BE2C (cell line): ENCODE measurements around the gene STXBP4.

Experiments used
- DNase-seq: peaks from one replicate; pipeline ENCODE4 v3.0.0-alpha.2; 2020
- H3K27me3 ChIP-seq: fragments of 250-450 bp; sonication (Bioruptor Pico); 2 replicates; pipeline ENCODE4 v1.5.1; 2020; ENCODE audit warnings: mild to moderate bottlenecking
- H3K36me3 ChIP-seq: fragments of 250-450 bp; sonication (Bioruptor Pico); 2 replicates; pipeline ENCODE4 v1.5.1; 2020; ENCODE audit warnings: mild to moderate bottlenecking
- H3K4me1 ChIP-seq: fragments of 250-450 bp; sonication (Bioruptor Pico); 2 replicates; pipeline ENCODE4 v1.5.1; 2020
- H3K4me3 ChIP-seq: 2 replicates; pipeline ENCODE4 v1.5.1; 2011; ENCODE audit warnings: low read depth, low read length
- H3K9me3 ChIP-seq: fragments of 250-450 bp; sonication (Bioruptor Pico); 2 replicates; pipeline ENCODE4 v1.5.1; 2020
- TF ChIP-seq, protein P1 (sequence below): IDR thresholded peaks from 2 replicates; pipeline ENCODE4 v1.5.1; 2012; ENCODE audit warnings: mild to moderate bottlenecking, low read depth, low read length

Gene STXBP4

DNA sequence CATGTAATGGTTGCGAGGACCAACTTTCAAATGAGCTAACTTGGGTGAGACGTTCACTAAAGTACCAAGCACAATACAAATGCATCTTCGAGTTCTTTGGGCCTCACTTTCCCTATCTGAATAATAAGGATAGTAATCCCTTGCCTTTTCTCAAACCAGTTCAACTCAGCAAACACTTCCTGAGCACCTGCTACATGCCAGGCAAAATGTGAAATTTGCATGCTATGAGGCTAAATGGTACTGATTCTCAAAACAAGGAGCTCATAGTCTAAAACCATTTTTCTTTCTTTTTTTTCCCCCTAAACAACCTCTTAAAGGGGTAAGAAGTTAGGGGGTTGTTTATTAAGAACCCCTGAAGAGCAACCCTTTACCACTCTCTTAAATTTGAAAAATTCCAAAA is 194.8 kb downstream of the STXBP4 start:
- DNase-seq: no peak
- H3K4me1 ChIP-seq: no peaks in the 10 kb centered on the region

DNA sequence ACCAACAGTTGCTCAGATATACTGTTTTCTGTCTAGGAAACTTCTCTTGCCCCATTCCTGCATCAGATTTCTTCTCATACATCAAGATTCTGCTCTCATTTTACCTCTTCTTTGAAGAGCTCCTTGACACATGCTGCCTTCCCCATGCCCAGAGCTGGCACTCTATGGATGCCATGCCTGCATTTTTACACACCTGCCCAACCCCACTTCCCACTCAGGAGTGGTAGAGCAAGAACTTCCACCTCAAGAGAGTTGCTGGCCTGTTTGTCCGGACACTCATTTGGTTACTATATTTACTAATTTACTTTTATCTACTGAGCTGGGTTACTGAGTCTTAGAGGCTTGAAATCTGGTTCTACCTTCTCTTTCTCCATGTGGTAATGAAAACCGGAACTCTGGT is 197.9 kb downstream of the STXBP4 start:
- Histone ChIP-seq H3K36me3 (no peaks in the 10 kb centered on the region), H3K9me3 (no peaks in the 10 kb centered on the region), H3K4me1 (no peaks in the 10 kb centered on the region), H3K4me3 (no peak overlapping the region), H3K27me3 (no peaks in the 10 kb centered on the region)
- no peak for DNase-seq
- TF ChIP-seq, protein P1, sequence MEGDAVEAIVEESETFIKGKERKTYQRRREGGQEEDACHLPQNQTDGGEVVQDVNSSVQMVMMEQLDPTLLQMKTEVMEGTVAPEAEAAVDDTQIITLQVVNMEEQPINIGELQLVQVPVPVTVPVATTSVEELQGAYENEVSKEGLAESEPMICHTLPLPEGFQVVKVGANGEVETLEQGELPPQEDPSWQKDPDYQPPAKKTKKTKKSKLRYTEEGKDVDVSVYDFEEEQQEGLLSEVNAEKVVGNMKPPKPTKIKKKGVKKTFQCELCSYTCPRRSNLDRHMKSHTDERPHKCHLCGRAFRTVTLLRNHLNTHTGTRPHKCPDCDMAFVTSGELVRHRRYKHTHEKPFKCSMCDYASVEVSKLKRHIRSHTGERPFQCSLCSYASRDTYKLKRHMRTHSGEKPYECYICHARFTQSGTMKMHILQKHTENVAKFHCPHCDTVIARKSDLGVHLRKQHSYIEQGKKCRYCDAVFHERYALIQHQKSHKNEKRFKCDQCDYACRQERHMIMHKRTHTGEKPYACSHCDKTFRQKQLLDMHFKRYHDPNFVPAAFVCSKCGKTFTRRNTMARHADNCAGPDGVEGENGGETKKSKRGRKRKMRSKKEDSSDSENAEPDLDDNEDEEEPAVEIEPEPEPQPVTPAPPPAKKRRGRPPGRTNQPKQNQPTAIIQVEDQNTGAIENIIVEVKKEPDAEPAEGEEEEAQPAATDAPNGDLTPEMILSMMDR: no peak

More for the DNA sequence above, 194.8 kb downstream of the STXBP4 start:
- TF ChIP-seq, protein P1: no peak
- no peaks in the 10 kb centered on the region for H3K27me3 ChIP-seq
- H3K9me3 ChIP-seq: no peaks in the 10 kb centered on the region
- no peak overlapping the region for H3K4me3 ChIP-seq
- no peaks in the 10 kb centered on the region for H3K36me3 ChIP-seq

DNA sequence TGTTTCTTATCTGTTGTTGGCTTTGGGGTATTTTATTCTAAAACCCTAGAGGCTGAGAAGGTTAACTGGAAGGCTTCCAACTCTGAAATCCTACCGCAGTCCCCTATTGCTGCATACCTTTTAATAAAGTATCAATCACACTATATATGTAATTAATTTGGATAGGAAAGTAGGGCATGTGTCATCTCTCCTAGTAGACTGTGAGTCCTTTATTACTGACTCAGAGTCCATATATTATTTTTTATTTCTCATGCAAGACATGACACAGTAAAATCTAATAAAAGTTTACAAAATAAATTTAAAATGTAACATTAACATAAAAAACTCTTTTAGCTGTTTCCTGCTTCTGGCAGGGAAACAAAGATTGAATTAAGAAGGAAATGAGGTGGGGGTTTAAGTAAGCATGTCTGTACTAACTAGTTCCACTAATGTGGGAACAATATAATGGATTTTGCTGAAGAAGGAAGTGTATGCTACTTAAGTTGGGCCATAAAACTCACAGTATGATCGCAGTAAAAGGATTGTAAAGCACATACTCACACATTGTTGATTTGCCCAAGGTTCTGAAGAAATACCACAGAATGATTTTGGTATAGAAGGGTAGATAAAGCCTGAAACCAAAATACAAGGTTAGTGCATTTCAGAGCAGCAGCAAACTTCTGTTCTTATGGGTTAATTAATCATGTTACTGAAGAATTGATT is 198.6 kb downstream of the STXBP4 start:
- no peaks in the 10 kb centered on the region for H3K27me3 ChIP-seq
- TF ChIP-seq, protein P1: no peak
- DNase-seq: no peak
- no peaks in the 10 kb centered on the region for H3K9me3 ChIP-seq
- no peaks in the 10 kb centered on the region for H3K36me3 ChIP-seq
- H3K4me1 ChIP-seq: no peaks in the 10 kb centered on the region
- H3K4me3 ChIP-seq: no peak overlapping the region

DNA sequence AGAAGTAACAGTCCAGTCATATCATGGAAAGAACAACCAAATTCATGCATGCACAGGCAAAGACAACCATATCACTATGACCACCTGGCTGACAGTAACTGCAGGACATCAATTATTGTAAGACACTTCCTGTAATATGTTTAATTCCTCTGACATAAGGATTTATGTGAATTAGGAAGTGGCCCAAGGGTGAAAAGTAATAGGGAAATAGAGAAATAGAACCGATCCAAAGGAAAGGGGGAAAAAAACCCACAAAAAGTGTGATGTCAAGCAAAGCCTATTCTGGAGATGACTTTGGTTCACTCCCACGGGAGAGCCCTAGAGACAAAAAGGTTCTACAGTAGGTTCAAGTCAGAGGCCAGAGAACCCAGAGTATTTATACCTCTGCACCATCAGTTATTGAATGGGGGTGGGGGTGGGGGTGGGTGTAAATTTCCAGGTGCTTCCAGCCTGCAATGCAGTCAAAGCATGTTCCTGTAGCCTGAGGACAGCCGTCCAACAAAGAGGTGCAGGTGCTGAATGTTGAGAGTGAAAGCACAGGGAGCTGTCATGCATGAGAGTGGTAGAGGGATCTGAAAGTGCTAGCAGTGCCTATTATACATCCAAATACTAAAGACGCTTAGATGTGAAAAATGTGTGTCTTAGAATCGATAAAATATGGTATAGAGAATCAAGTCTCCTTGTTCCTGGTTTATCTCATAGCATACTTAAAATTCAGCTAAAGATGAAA is 200.6 kb downstream of the STXBP4 start:
- no peaks in the 10 kb centered on the region for H3K36me3 ChIP-seq
- H3K4me1 ChIP-seq: no peaks in the 10 kb centered on the region
- H3K4me3 ChIP-seq: no peak overlapping the region
- H3K9me3 ChIP-seq: no peaks in the 10 kb centered on the region
- TF ChIP-seq, protein P1: no peak
- H3K27me3 ChIP-seq: no peaks in the 10 kb centered on the region
- no peak for DNase-seq

DNA sequence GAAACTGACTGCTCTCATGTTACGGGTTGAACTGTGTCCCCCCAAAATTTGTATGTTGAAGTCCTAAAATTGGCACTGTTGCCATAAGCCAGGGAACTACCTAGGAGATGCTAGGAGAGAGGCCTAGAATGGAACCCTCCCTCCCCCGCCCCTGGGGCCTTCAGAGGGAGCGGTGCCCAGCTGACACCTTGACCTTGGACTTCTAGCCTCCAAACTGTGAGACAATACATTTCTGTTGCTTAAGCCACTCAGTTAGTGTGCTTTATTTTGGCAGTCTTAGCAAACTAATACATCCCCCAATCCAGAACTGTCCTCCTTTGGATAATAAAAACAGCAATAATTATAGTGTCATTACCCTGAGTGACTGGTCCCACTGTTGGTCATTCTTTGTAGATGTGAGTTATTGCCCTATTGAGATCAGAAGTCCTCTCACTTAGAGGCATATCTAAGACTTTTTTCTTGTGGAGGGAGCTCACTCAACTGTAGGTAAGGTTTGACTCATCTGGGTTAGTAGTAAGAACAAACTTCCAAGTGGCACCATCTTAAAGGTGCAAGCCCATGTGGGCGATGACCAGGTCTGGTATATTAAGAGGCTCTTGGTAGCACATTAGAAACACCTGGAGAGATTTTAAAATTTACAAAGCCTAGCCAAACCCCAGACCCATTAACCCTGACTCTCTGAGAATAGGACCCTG is 203.2 kb downstream of the STXBP4 start:
- H3K27me3 ChIP-seq: no peaks in the 10 kb centered on the region
- H3K4me1 ChIP-seq: no peaks in the 10 kb centered on the region
- TF ChIP-seq, protein P1: no peak
- H3K4me3 ChIP-seq: no peak overlapping the region
- H3K36me3 ChIP-seq: no peaks in the 10 kb centered on the region
- DNase-seq: no peak
- H3K9me3 ChIP-seq: no peaks in the 10 kb centered on the region
